ENCODE results near the gene IL10. TPM values are rescaled to one million over a fixed set of nuclear protein-coding genes. Genes with fewer than 3 reads are reported as not detected.

The IL10 gene
- total RNA-seq, 2 donors from 2014 or later = 0.17 to 0.29 TPM

DNA sequence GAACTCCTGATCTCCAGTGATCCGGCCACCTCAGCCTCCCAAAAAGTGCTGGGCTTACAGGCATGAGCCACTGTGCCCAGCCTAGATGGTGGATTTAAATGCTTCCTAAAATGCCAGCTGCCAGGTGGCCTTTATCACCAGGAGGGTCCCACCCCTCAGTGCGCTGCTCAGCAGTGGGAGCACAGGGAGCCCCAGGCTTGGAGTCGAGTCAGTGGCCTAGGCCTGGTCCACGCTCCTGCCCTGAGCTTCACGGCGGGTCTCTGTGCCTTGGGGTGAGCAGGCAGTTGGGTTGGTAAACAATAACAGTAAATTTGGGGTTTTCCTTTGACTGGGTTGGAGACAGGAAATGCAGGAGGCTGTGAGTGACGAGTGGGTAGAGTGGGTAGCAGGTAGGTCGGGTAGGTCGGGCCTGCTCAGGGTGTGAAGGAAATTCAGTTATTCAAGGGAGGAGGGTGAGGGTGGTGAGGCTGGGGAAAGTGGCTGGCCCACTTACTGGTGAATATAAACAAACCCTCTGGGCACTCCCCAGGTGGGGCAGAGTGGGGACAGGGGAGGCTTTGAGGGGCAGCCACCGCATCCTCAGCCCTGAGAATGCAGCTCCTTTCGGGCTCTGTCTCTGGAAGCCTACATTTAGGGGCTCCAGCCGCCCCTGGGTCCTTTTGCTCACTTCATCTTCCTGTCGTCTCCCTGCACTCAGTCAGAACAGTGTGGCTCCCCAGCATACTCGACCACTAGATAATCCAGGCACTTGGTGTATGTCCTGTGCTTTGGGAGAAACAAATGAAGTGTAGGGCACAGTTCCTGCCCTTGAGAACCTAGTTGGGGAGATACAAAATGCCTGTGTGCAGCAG lies 35.2 kb downstream of the IL10 start:
- no peaks in the 10 kb centered on the region for H3K9me3 ChIP-seq
- TF ChIP-seq, protein P1, sequence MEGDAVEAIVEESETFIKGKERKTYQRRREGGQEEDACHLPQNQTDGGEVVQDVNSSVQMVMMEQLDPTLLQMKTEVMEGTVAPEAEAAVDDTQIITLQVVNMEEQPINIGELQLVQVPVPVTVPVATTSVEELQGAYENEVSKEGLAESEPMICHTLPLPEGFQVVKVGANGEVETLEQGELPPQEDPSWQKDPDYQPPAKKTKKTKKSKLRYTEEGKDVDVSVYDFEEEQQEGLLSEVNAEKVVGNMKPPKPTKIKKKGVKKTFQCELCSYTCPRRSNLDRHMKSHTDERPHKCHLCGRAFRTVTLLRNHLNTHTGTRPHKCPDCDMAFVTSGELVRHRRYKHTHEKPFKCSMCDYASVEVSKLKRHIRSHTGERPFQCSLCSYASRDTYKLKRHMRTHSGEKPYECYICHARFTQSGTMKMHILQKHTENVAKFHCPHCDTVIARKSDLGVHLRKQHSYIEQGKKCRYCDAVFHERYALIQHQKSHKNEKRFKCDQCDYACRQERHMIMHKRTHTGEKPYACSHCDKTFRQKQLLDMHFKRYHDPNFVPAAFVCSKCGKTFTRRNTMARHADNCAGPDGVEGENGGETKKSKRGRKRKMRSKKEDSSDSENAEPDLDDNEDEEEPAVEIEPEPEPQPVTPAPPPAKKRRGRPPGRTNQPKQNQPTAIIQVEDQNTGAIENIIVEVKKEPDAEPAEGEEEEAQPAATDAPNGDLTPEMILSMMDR (IDR thresholded peaks at IDR 0.05) = no peak
- peaks cover 8% of the 10 kb centered on the region for H3K36me3 ChIP-seq
- no peak for DNase-seq
- H3K4me3 ChIP-seq = no peak overlapping the region
- H3K27me3 ChIP-seq = no peaks in the 10 kb centered on the region
- intact Hi-C loops (cut with DNase I) = loop anchor here (5.0 kb wide), 1 partner anchor 245 kb away; no protein-coding TSS in a partner anchor
- no peak overlapping the region for H3K27ac ChIP-seq
- no peak overlapping the region for H3K9ac ChIP-seq (ENCODE audit: low read depth in 2 of 2, low read length in 2 of 2)
- H3K4me1 ChIP-seq = no peaks in the 10 kb centered on the region

DNA sequence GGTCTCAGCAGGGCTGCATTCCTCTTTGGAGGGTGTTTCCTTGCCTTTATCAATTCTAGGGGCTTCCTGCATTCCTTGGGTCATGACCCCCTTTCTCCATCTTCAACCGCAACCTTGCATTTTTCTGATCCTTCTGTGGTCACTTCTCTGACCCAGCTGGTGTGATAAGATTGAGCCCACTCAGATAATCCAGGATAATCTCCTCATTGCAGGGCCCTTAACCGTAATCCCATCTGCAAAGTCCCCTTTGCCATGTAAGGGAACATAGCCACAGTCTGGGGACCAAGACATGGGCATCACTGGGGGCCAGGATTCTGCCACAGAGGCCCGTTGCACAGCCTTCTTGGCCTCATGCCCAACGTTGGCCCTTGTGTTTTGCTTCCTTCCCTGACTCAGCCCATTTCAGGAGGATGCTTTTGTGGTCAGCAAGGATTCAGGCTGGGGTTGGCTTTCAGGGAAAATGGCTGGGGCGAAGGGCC lies 36.7 kb downstream of the IL10 start:
- Histone ChIP-seq H3K9ac (ENCODE audit: low read depth in 2 of 2, low read length in 2 of 2) (no peak overlapping the region), H3K4me1 (no peaks in the 10 kb centered on the region), H3K9me3 (no peaks in the 10 kb centered on the region), H3K36me3 (peaks cover 10% of the 10 kb centered on the region), H3K27me3 (no peaks in the 10 kb centered on the region), H3K4me3 (no peak overlapping the region), H3K27ac (no peak overlapping the region)
- intact Hi-C loops (cut with DNase I) = loop anchor here (5.0 kb wide), 1 partner anchor 247 kb away; no protein-coding TSS in a partner anchor
- no peak for DNase-seq
- TF ChIP-seq, protein P1 (IDR thresholded peaks at IDR 0.05) = no peak

DNA sequence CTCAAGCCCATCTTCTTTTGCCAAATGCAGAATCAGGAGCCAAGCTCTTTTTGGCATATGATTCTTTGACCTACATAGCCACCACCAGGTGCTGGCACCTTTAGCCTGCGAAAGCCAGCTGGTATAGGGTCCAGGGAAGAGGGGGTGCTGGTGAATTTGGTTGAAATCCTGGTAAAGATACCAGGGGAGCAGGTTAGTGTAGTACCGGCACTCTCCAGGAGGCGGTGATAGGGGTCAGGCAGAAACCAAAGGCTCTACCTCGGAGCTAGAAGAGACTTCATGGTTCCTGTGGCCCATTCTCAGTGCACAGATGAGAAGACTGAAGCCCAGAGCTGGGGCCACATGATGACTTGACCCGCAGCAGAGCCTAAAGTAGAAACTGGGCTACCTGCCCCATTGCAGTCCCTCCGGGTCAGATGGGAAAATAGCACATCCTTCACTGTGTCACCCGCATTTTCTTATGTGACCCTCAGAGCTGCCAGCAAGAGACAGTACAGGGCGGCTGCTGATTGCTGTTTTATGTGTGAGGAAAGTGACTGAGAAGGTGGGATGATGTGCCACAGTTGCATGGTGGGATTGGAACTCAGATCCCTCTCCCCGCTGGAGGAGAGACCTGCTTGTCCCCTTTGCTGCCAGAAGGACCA lies 37.7 kb downstream of the IL10 start:
- no peak overlapping the region for H3K9ac ChIP-seq (ENCODE audit: low read depth in 2 of 2, low read length in 2 of 2)
- peaks cover 10% of the 10 kb centered on the region for H3K36me3 ChIP-seq
- no peaks in the 10 kb centered on the region for H3K27me3 ChIP-seq
- no peak overlapping the region for H3K4me3 ChIP-seq
- H3K27ac ChIP-seq = no peak overlapping the region
- H3K9me3 ChIP-seq = no peaks in the 10 kb centered on the region
- DNase-seq = peak; percentile 75
- TF ChIP-seq, protein P1 (IDR thresholded peaks at IDR 0.05) = peak; percentile 77
- intact Hi-C loops (cut with DNase I) = loop anchor here (5.0 kb wide), 1 partner anchor 248 kb away; no protein-coding TSS in a partner anchor
- H3K4me1 ChIP-seq = no peaks in the 10 kb centered on the region

DNA sequence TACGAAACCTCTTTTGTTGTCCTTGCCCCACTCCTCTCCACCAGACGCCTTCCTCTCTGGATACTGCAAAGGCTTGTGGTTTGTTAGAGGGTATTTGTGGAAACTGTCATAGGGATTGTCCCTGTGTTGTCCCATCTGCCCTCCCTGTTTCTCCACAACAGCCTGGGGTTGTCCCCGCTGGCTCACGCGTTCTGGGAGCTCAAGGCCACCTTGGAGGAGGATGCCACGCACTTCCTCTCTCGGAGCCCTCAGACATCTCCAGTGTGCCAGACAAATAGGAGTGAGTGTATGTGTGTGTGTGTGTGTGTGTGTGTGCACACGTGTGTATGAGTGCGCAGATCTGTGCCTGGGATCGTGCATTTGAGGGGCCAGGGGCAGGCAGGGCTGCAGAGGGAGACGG lies 39.3 kb downstream of the IL10 start:
- Histone ChIP-seq H3K9me3 (no peaks in the 10 kb centered on the region), H3K9ac (ENCODE audit: low read depth in 2 of 2, low read length in 2 of 2) (no peak overlapping the region), H3K27me3 (no peaks in the 10 kb centered on the region), H3K4me3 (no peak overlapping the region), H3K36me3 (peaks cover 10% of the 10 kb centered on the region), H3K4me1 (no peaks in the 10 kb centered on the region), H3K27ac (no peak overlapping the region)
- TF ChIP-seq, protein P1 (IDR thresholded peaks at IDR 0.05) = no peak
- intact Hi-C loops (cut with DNase I) = no loop called here
- DNase-seq = no peak

DNA sequence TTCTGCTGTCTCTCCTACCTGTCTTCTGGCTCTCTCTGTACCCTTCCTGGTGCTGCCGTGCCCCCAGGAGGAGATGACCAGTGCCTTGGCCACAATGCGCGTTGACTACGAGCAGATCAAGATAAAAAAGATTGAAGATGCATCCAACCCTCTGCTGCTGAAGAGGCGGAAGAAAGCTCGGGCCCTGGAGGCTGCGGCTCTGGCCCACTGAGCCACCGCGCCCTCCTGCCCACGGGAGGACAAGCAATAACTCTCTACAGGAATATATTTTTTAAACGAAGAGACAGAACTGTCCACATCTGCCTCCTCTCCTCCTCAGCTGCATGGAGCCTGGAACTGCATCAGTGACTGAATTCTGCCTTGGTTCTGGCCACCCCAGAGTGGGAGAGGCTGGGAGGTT lies 39.8 kb downstream of the IL10 start:
- intact Hi-C loops (cut with DNase I) = no loop called here
- H3K9ac ChIP-seq (ENCODE audit: low read depth in 2 of 2, low read length in 2 of 2) = no peak overlapping the region
- H3K27me3 ChIP-seq = no peaks in the 10 kb centered on the region
- DNase-seq = no peak
- no peak overlapping the region for H3K27ac ChIP-seq
- H3K9me3 ChIP-seq = no peaks in the 10 kb centered on the region
- no peak overlapping the region for H3K4me3 ChIP-seq
- peaks cover 10% of the 10 kb centered on the region for H3K36me3 ChIP-seq
- TF ChIP-seq, protein P1 (IDR thresholded peaks at IDR 0.05) = no peak
- H3K4me1 ChIP-seq = no peaks in the 10 kb centered on the region

All from colonic mucosa (tissue), 4 donors.